Naive B cell (primary cell): Measurements from ENCODE around the gene NT5DC4. TPM values are rescaled to one million over a fixed set of nuclear protein-coding genes. Genes with fewer than 3 reads are reported as not detected.

Experiments
- ATAC-seq, 2 donors: fragments of 150-1000 bp; cut with Tn5 transposase; 2 replicates each; pipeline ENCODE4 v1.10.0; 2021; ENCODE audit warnings: low read depth in 2 of 2, mild to moderate bottlenecking in 2 of 2, moderate library complexity in 2 of 2
- DNase-seq: peaks from one replicate; pipeline ENCODE4 v3.0.0; 2022
- H3K27ac Mint-ChIP-seq, 6 donors: one replicate each; pipeline ENCODE4 v1.8.0; 2020 to 2022; ENCODE audit warnings: mild to moderate bottlenecking in 6 of 6, mixed read lengths in 6 of 6, moderate library complexity in 5 of 6, inconsistent platforms in 2 of 6
- H3K27me3 Mint-ChIP-seq, 3 donors: one replicate each; pipeline ENCODE4 v1.8.0; 2021 to 2022; ENCODE audit warnings: mixed read lengths in 3 of 3, mild to moderate bottlenecking in 1 of 3
- H3K36me3 Mint-ChIP-seq, 2 donors: one replicate each; pipeline ENCODE4 v1.8.0; 2020 to 2022; ENCODE audit warnings: mixed read lengths in 2 of 2, inconsistent platforms in 1 of 2, mild to moderate bottlenecking in 1 of 2
- H3K4me1 Mint-ChIP-seq, 3 donors: one replicate each; pipeline ENCODE4 v1.8.0; 2020 to 2022; ENCODE audit warnings: mixed read lengths in 3 of 3, inconsistent platforms in 1 of 3, mild to moderate bottlenecking in 1 of 3, moderate library complexity in 1 of 3
- H3K4me3 Mint-ChIP-seq, 8 donors: one replicate each; pipeline ENCODE4 v1.8.0; 2020 to 2022; ENCODE audit warnings: mild to moderate bottlenecking in 8 of 8, mixed read lengths in 8 of 8, moderate library complexity in 8 of 8, inconsistent platforms in 2 of 8
- H3K9me3 Mint-ChIP-seq, 7 donors: one replicate each; pipeline ENCODE4 v1.8.0; 2020 to 2022; ENCODE audit warnings: mixed read lengths in 7 of 7, mild to moderate bottlenecking in 5 of 7, inconsistent platforms in 2 of 7, moderate library complexity in 1 of 7
- polyA plus RNA-seq, 6 donors: library from polyadenylated mRNA; unstranded; fragments of 300-500 nt; fragmentation: Illumina TruSeq; gene quantifications; one replicate each; pipeline ENCODE4 v1.2.3, GENCODE V29; 2021; ENCODE audit warnings: low read depth in 6 of 6

Gene NT5DC4
- polyA plus RNA-seq, 6 donors from 2014 or later, result not detected

DNA sequence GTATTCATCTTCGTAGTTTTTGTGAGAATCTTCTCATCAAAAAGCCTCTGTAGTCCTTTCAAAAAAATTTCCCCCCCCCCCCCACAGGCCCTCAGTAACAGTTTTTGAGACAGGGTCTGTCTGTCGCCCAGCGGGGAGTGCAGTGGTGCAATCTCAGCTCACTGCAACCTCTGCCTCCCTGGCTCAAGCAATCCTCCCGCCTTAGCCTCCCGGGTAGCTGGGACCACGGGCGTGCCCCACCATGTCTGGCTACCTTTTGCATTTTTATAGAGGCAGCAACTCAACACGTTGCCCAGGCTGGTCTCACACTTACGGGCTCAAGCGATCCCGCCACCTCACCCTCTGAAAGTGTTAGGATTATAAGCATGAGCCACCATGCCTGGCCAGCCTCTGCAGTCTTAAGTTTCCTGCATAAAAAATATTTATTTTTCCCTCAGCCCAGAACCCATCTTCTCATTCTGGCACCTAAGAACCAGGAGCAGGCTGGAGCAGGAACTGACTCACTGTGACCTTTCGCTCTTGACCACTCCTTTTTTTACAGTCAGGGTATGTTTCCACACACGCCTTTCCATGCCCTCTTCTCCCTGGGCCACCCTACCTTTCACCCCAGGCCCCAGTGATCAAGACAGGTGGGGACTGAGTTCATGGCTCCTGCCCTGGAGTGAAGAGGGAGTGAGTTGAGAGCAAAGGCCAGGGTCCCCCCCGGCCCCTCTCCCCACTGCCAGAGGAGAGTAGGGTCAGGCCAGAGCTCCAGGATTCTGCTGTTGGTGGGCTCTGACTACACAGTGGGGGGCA lies 32.5 kb upstream of the NT5DC4 start:
- Mint-ChIP-seq H3K27me3 (peaks cover 0 to 8% (median 0%) of the 10 kb centered on the region in 3 donors), H3K9me3 (no peaks in the 10 kb centered on the region), H3K4me1 (peaks cover 4 to 33% (median 26%) of the 10 kb centered on the region in 3 donors), H3K4me3 (no peak overlapping the region), H3K36me3 (no peaks in the 10 kb centered on the region), H3K27ac (peak overlapping the region in 1 of 6 donors; percentile 36)
- DNase-seq (no peak), ATAC-seq (no peak)

- Mint-ChIP-seq H3K27me3 (peaks cover 0 to 8% (median 0%) of the 10 kb centered on the region in 3 donors), H3K27ac (peak overlapping the region in 3 of 6 donors; percentile 54 to 70 (median 65)), H3K4me3 (peak overlapping the region in 3 of 8 donors; percentile 40 to 61 (median 47)), H3K4me1 (peaks cover 4 to 27% (median 19%) of the 10 kb centered on the region in 3 donors), H3K36me3 (no peaks in the 10 kb centered on the region), H3K9me3 (no peaks in the 10 kb centered on the region)
- ATAC-seq (peak; percentile 90 to 93), DNase-seq (peak; percentile 46)
These were observed 29.9 kb upstream of the NT5DC4 start for GRCh38 chr2:112690853-112691401.

DNA sequence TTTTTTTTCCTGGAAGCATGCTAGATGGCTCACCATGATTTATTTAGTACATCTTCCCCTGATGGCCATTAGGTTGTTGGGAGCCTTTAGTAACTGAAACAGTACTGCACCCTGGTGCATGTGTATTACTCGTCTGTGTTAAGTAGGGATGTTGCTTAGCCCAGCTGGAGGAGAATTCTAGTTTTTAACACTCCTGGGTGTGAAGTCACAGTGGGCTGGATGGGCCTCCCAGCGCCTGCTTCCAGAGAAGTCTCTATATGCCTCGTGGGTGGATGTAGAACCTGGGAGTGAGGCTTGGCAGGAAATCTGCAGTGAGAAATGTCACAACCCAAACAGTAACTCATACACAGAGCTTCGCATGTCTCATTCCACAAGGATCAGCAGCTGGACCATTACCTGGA lies 28.9 kb upstream of the NT5DC4 start:
- peaks cover 4 to 21% (median 19%) of the 10 kb centered on the region in 3 donors for H3K4me1 Mint-ChIP-seq
- H3K27me3 Mint-ChIP-seq, result peaks cover 0 to 8% (median 0%) of the 10 kb centered on the region in 3 donors
- no peak overlapping the region for H3K4me3 Mint-ChIP-seq
- H3K9me3 Mint-ChIP-seq, result no peaks in the 10 kb centered on the region
- DNase-seq, result no peak
- ATAC-seq, result no peak
- H3K36me3 Mint-ChIP-seq, result no peaks in the 10 kb centered on the region
- peak overlapping the region in 2 of 6 donors; percentile 21 to 58 for H3K27ac Mint-ChIP-seq

GRCh38 chr2:112692495-112692911 lies 28.3 kb upstream of the NT5DC4 start:
- H3K27ac Mint-ChIP-seq, result no peak overlapping the region
- peaks cover 4 to 21% (median 19%) of the 10 kb centered on the region in 3 donors for H3K4me1 Mint-ChIP-seq
- DNase-seq (no peak), ATAC-seq (no peak)
- H3K36me3 Mint-ChIP-seq, result no peaks in the 10 kb centered on the region
- H3K9me3 Mint-ChIP-seq, result no peaks in the 10 kb centered on the region
- no peak overlapping the region for H3K4me3 Mint-ChIP-seq
- H3K27me3 Mint-ChIP-seq, result peaks cover 0 to 8% (median 0%) of the 10 kb centered on the region in 3 donors

- peaks cover 4 to 21% (median 19%) of the 10 kb centered on the region in 3 donors for H3K4me1 Mint-ChIP-seq
These were observed 27.9 kb upstream of the NT5DC4 start for GRCh38 chr2:112692918-112693317.

DNA sequence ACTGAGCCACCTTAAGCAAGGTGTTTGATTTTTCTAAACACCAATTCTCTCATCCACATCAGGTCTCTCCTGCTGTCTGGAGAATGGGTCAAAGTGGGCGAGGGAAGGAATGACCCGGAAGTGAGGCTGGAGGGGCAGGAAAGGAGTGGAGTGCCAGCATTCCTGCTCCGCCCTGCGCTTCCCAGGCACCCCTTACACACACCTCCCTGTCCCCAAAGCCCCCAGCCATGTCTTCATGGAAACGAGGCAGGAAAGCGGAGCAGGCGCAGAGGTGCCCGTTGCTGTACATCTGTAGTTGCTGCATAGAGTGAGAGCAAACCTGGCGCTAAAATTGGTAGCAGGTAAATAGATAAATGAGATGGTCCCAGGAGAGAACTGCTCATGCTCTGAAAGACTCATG lies 27.2 kb upstream of the NT5DC4 start:
- peak overlapping the region in 1 of 6 donors; percentile 57 for H3K27ac Mint-ChIP-seq
- no peaks in the 10 kb centered on the region for H3K9me3 Mint-ChIP-seq
- ATAC-seq (no peak), DNase-seq (no peak)
- peaks cover 4 to 22% (median 19%) of the 10 kb centered on the region in 3 donors for H3K4me1 Mint-ChIP-seq
- no peak overlapping the region for H3K4me3 Mint-ChIP-seq
- H3K36me3 Mint-ChIP-seq, result no peaks in the 10 kb centered on the region
- peaks cover 0 to 8% (median 0%) of the 10 kb centered on the region in 3 donors for H3K27me3 Mint-ChIP-seq

More at GRCh38 chr2:112692918-112693317, 27.9 kb upstream of the NT5DC4 start:
- Mint-ChIP-seq H3K27me3 (peaks cover 0 to 8% (median 0%) of the 10 kb centered on the region in 3 donors), H3K36me3 (no peaks in the 10 kb centered on the region), H3K9me3 (no peaks in the 10 kb centered on the region), H3K4me3 (no peak overlapping the region), H3K27ac (no peak overlapping the region)
- ATAC-seq (no peak), DNase-seq (no peak)

GRCh38 chr2:112694182-112694581 lies 26.6 kb upstream of the NT5DC4 start:
- Mint-ChIP-seq H3K9me3 (no peaks in the 10 kb centered on the region), H3K27me3 (peaks cover 0 to 8% (median 0%) of the 10 kb centered on the region in 3 donors)

DNA sequence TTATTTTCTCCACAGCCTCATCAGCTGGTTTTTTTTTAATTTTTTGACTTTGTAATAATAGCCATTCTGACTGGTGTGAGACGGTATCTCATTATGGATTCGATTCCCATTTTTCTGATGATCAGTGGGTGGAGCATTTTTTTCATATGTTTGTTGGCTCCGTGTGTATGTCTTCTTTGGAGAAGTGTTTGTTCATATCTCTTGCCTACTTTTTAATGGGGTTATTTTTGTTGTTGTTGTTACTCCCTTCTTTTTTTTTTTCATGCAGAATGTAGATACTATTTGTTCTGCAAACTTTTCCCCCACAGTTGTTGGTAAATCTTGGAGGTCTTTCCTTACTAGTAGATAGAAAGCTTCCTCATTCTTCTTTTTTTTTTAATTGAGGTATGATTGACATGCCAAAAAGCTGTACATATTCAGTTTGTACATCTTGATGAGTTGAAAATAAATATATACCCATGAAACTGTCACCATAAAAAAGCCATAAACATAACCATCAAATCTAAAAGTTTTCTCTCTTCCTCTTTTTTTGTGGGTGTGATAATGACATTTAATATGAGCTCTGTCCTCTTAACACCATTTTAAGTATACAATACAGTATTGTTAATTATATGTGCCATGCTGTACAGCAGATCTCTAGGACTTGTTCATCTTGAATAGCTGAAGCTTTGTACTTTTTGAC lies 21.8 kb upstream of the NT5DC4 start:
- Mint-ChIP-seq H3K36me3 (no peaks in the 10 kb centered on the region), H3K27ac (peak overlapping the region; percentile 40 to 94 (median 89)), H3K27me3 (no peaks in the 10 kb centered on the region), H3K4me3 (peak overlapping the region in 2 of 8 donors; percentile 66 to 76), H3K9me3 (no peaks in the 10 kb centered on the region), H3K4me1 (peaks cover 32 to 45% (median 40%) of the 10 kb centered on the region in 3 donors)
- ATAC-seq (peak in 1 of 2 donors; percentile 15), DNase-seq (no peak)

More at GRCh38 chr2:112694182-112694581, 26.6 kb upstream of the NT5DC4 start:
- H3K27ac Mint-ChIP-seq, result no peak overlapping the region
- no peaks in the 10 kb centered on the region for H3K36me3 Mint-ChIP-seq
- peaks cover 9 to 28% (median 25%) of the 10 kb centered on the region in 3 donors for H3K4me1 Mint-ChIP-seq
- DNase-seq, result no peak
- H3K4me3 Mint-ChIP-seq, result no peak overlapping the region
- ATAC-seq, result no peak

- DNase-seq (peak; percentile 45), ATAC-seq (peak; percentile 89 to 91)
- Mint-ChIP-seq H3K4me1 (peaks cover 32 to 45% (median 40%) of the 10 kb centered on the region in 3 donors), H3K9me3 (no peaks in the 10 kb centered on the region), H3K36me3 (no peaks in the 10 kb centered on the region), H3K27me3 (no peaks in the 10 kb centered on the region), H3K4me3 (peak overlapping the region in 6 of 8 donors; percentile 24 to 84 (median 51)), H3K27ac (peak overlapping the region; percentile 64 to 94 (median 85))
These were observed 20.7 kb upstream of the NT5DC4 start for GRCh38 chr2:112699984-112700667.

DNA sequence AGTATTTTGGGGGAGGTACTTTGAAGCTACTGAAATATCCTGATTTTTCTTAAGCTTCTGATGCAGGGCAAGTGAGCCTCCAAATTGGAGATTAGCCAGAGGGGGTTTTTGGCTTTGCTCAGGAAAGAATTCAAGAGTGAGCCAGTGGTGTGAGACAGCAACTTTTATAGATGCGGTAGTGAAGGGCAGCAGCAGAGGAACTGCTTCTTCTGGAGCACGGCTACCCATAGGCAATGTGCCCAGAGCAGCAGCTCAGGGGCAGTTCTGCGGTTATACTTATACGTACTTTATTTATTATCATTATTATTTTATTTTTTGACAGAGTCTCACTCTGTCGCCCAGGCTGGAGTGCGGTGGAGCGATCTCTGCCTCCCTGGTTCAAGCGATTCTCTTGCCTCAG lies 19.8 kb upstream of the NT5DC4 start:
- H3K4me3 Mint-ChIP-seq, result peak overlapping the region in 5 of 8 donors; percentile 26 to 84 (median 66)
- H3K36me3 Mint-ChIP-seq, result no peaks in the 10 kb centered on the region
- H3K9me3 Mint-ChIP-seq, result no peaks in the 10 kb centered on the region
- no peak for DNase-seq
- H3K4me1 Mint-ChIP-seq, result peaks cover 39 to 54% (median 48%) of the 10 kb centered on the region in 3 donors
- H3K27ac Mint-ChIP-seq, result peak overlapping the region; percentile 64 to 93 (median 88)
- no peaks in the 10 kb centered on the region for H3K27me3 Mint-ChIP-seq
- ATAC-seq, result peak in 1 of 2 donors; percentile 22

DNA sequence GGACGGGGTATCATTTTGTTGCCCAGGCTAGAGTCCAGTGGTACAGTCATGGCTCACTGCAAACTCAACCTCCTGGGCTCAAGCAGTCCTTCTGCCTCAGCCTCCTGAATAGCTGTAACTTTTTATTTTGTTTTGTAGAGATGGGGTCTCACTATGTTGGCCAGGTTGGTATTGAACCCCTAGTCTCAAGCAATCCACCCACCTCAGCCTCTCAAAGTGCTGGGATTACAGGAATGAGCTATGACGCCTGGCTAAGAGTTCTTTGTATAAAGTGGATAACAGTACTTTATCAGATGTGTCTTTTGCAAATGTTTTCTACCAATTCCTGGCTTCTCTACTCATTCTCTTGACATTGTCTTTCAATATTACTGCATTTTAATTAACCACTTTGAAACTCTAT lies 17.1 kb upstream of the NT5DC4 start:
- Mint-ChIP-seq H3K27me3 (no peaks in the 10 kb centered on the region), H3K27ac (peak overlapping the region in 2 of 6 donors; percentile 24 to 55), H3K36me3 (no peaks in the 10 kb centered on the region), H3K4me1 (peaks cover 55 to 76% (median 67%) of the 10 kb centered on the region in 3 donors), H3K9me3 (no peaks in the 10 kb centered on the region), H3K4me3 (no peak overlapping the region)
- no peak for ATAC-seq
- DNase-seq, result no peak

- Mint-ChIP-seq H3K27ac (peak overlapping the region in 2 of 6 donors; percentile 16 to 94), H3K36me3 (no peaks in the 10 kb centered on the region), H3K4me3 (peak overlapping the region in 3 of 8 donors; percentile 31 to 71 (median 49)), H3K27me3 (no peaks in the 10 kb centered on the region), H3K4me1 (peaks cover 46 to 73% (median 65%) of the 10 kb centered on the region in 3 donors), H3K9me3 (no peaks in the 10 kb centered on the region)
- no peak for DNase-seq
- ATAC-seq, result no peak
These were observed 15.2 kb upstream of the NT5DC4 start for GRCh38 chr2:112705575-112705974.
